IMR-90 (cell line): ENCODE results near the gene SHISA2. TPM values are rescaled to one million over a fixed set of nuclear protein-coding genes. Genes with fewer than 3 reads are reported as not detected.

ENCODE experiments used
- ATAC-seq: fragments of 200-7000 bp; cut with Tn5 transposase; 2 replicates; pipeline ENCODE4 v1.9.1; 2020; ENCODE audit warnings: low read depth, mild to moderate bottlenecking, moderate library complexity
- BruUV-seq: library from RNA; stranded (reverse); fragments of 400-500 nt; replicated peaks from 2 replicates; lab custom pipeline; 2021; lab: Mats Ljungman, UMichigan
- CTCF ChIA-PET: fragments of 300-600 bp; formaldehyde crosslinking; extraction: SDS; loops from one replicate; lab custom pipeline; 2021; ENCODE audit warnings: antibody characterized with exemption; lab: Yijun Ruan, JAX
- POLR2A ChIA-PET: fragments of 300-600 bp; sonication (Branson Sonifier 250); formaldehyde crosslinking; loops from one replicate; lab custom pipeline; 2022; ENCODE audit warnings: antibody characterized with exemption; ENCODE audit not compliant: unreplicated experiment; lab: Charles Lee
- DNase-seq: peaks from one replicate; pipeline ENCODE4 v3.0.0; 2013
- H2AFZ ChIP-seq: replicated peaks from 2 replicates; pipeline ENCODE3; 2013; ENCODE audit warnings: low read length, mild to moderate bottlenecking; ENCODE audit not compliant: poor library complexity
- H2AK5ac ChIP-seq: 2 replicates; pipeline ENCODE4 v1.6.1; 2013; ENCODE audit warnings: low read depth, low read length, inconsistent platforms
- H2AK9ac ChIP-seq: replicated peaks from 2 replicates; pipeline ENCODE3; 2013; ENCODE audit warnings: mild to moderate bottlenecking, low read depth, low read length, moderate library complexity; ENCODE audit not compliant: poor library complexity
- H2BK120ac ChIP-seq: 2 replicates; pipeline ENCODE4 v1.6.1; 2013; ENCODE audit warnings: low read depth, low read length, inconsistent platforms
- H2BK15ac ChIP-seq: 3 replicates; pipeline ENCODE4 v1.6.1; 2013; ENCODE audit warnings: low read depth, low read length, inconsistent platforms
- H2BK20ac ChIP-seq: 2 replicates; pipeline ENCODE4 v1.6.1; 2013; ENCODE audit warnings: low read depth, mild to moderate bottlenecking, inconsistent platforms, low read length, moderate library complexity
- H2BK5ac ChIP-seq: 2 replicates; pipeline ENCODE4 v1.6.1; 2013; ENCODE audit warnings: mild to moderate bottlenecking, low read depth, low read length, inconsistent platforms; ENCODE audit not compliant: poor library complexity, severe bottlenecking
- H3K14ac ChIP-seq: replicated peaks from 2 replicates; pipeline ENCODE4 v1.6.1; 2013; ENCODE audit warnings: low read depth, low read length, inconsistent platforms
- H3K18ac ChIP-seq: 2 replicates; pipeline ENCODE4 v1.6.1; 2013; ENCODE audit warnings: low read depth, low read length, control low read depth
- H3K23ac ChIP-seq: 2 replicates; pipeline ENCODE4 v1.6.1; 2013; ENCODE audit warnings: low read depth, low read length, inconsistent platforms
- H3K27ac ChIP-seq: 2 replicates; pipeline ENCODE4 v1.5.1; 2013; ENCODE audit warnings: mild to moderate bottlenecking, control low read depth, low read length; ENCODE audit not compliant: insufficient read depth
- H3K27me3 ChIP-seq: 2 replicates; pipeline ENCODE4 v1.6.1; 2013; ENCODE audit warnings: low read length; ENCODE audit not compliant: control insufficient read depth, insufficient read depth
- H3K36me3 ChIP-seq: 2 replicates; pipeline ENCODE4 v1.6.1; 2013; ENCODE audit warnings: low read length, mixed read lengths; ENCODE audit not compliant: control insufficient read depth, insufficient read depth
- H3K4ac ChIP-seq: 2 replicates; pipeline ENCODE4 v1.6.1; 2013; ENCODE audit warnings: low read depth, low read length, inconsistent platforms
- H3K4me1 ChIP-seq: 2 replicates; pipeline ENCODE4 v1.6.1; 2013; ENCODE audit warnings: low read length, mixed read lengths; ENCODE audit not compliant: control insufficient read depth, insufficient read depth
- H3K4me2 ChIP-seq: 2 replicates; pipeline ENCODE4 v1.6.1; 2013; ENCODE audit warnings: low read depth, mild to moderate bottlenecking, control low read depth, low read length, moderate library complexity
- H3K4me3 ChIP-seq: 2 replicates; pipeline ENCODE4 v1.5.1; 2013; ENCODE audit warnings: low read depth, mild to moderate bottlenecking, control low read depth, low read length, moderate library complexity; ENCODE audit not compliant: insufficient read depth
- H3K56ac ChIP-seq: 2 replicates; pipeline ENCODE4 v1.6.1; 2013; ENCODE audit warnings: low read length, inconsistent platforms; ENCODE audit not compliant: insufficient read depth; ENCODE audit errors: extremely low read depth
- H3K79me1 ChIP-seq, 2 experiments: 2 replicates each; pipeline ENCODE4 v1.6.1; 2013; ENCODE audit warnings: low read length in 2 of 2, inconsistent platforms in 1 of 2, low read depth in 1 of 2
- H3K9ac ChIP-seq: 2 replicates; pipeline ENCODE4 v1.6.1; 2013; ENCODE audit warnings: low read depth, low read length, control low read depth
- H3K9me1 ChIP-seq: 2 replicates; pipeline ENCODE4 v1.6.1; 2013; ENCODE audit warnings: low read length, inconsistent platforms; ENCODE audit not compliant: insufficient read depth
- H3K9me3 ChIP-seq: 2 replicates; pipeline ENCODE4 v1.6.1; 2013; ENCODE audit warnings: low read length; ENCODE audit not compliant: control insufficient read depth, insufficient read depth
- H4K20me1 ChIP-seq: 2 replicates; pipeline ENCODE4 v1.6.1; 2013; ENCODE audit warnings: low read length, inconsistent platforms; ENCODE audit not compliant: insufficient read depth
- H4K5ac ChIP-seq: 2 replicates; pipeline ENCODE4 v1.6.1; 2013; ENCODE audit warnings: mild to moderate bottlenecking, low read depth, low read length, control low read depth
- H4K8ac ChIP-seq, 2 experiments: 2 replicates each; pipeline ENCODE4 v1.6.1; 2013; ENCODE audit warnings: low read depth in 2 of 2, low read length in 2 of 2, control low read depth in 1 of 2, inconsistent platforms in 1 of 2
- H4K91ac ChIP-seq: 2 replicates; pipeline ENCODE4 v1.6.1; 2013; ENCODE audit warnings: low read depth, low read length, inconsistent platforms; ENCODE audit not compliant: insufficient read depth
- BHLHE40 ChIP-seq: fragments of 150-350 bp; IDR thresholded peaks from 2 replicates; pipeline ENCODE4 v1.6.1; 2016; ENCODE audit warnings: mild to moderate bottlenecking, low read depth, low read length
- CEBPB ChIP-seq: IDR thresholded peaks from 2 replicates; pipeline ENCODE4 v1.6.1; 2012; ENCODE audit warnings: low read depth, low read length, improper control_type of control experiment
- CHD1 ChIP-seq: IDR thresholded peaks from 2 replicates; pipeline ENCODE4 v1.6.1; 2012; ENCODE audit warnings: low read depth, low read length, improper control_type of control experiment
- FOS ChIP-seq: fragments of 150-350 bp; IDR thresholded peaks from 2 replicates; pipeline ENCODE4 v1.6.1; 2016; ENCODE audit warnings: low read depth, low read length
- MAFK ChIP-seq: IDR thresholded peaks from 2 replicates; pipeline ENCODE4 v1.6.1; 2012; ENCODE audit warnings: low read depth, low read length, improper control_type of control experiment
- MAZ ChIP-seq: IDR thresholded peaks from 2 replicates; pipeline ENCODE4 v1.6.1; 2012; ENCODE audit warnings: low read depth, mild to moderate bottlenecking, low read length, improper control_type of control experiment, moderate library complexity, borderline replicate concordance
- MXI1 ChIP-seq: IDR thresholded peaks from 2 replicates; pipeline ENCODE4 v1.6.1; 2012; ENCODE audit warnings: low read depth, mild to moderate bottlenecking, low read length, moderate library complexity, borderline replicate concordance
- NFE2L2 ChIP-seq: fragments of 150-350 bp; IDR thresholded peaks from 2 replicates; pipeline ENCODE4 v1.6.1; 2016; ENCODE audit warnings: low read depth, mild to moderate bottlenecking, low read length
- POLR2A ChIP-seq: IDR thresholded peaks from 2 replicates; pipeline ENCODE4 v1.6.1; 2012; ENCODE audit warnings: mild to moderate bottlenecking, low read depth, low read length
- RAD21 ChIP-seq: IDR thresholded peaks from 2 replicates; pipeline ENCODE4 v1.6.1; 2012; ENCODE audit warnings: low read length, improper control_type of control experiment
- RCOR1 ChIP-seq: IDR thresholded peaks from 2 replicates; pipeline ENCODE4 v1.6.1; 2012; ENCODE audit warnings: mild to moderate bottlenecking, low read length, improper control_type of control experiment; ENCODE audit not compliant: insufficient replicate concordance
- RFX5 ChIP-seq: IDR thresholded peaks from 2 replicates; pipeline ENCODE4 v1.8.0; 2012; ENCODE audit warnings: low read depth, mild to moderate bottlenecking, low read length, moderate library complexity
- SMC3 ChIP-seq: fragments of 150-350 bp; IDR thresholded peaks from 2 replicates; pipeline ENCODE4 v1.6.1; 2016; ENCODE audit warnings: low read depth, mild to moderate bottlenecking, antibody characterized with exemption, low read length, moderate library complexity
- WGBS, 2 experiments: methylation state at CpG; one replicate each; pipeline versions ENCODE4 v1.1.5 to v1.1.7; 2013; ENCODE audit warnings: missing lambda C conversion rate in 2 of 2; ENCODE audit not compliant: insufficient read length in 1 of 2; ENCODE audit errors: extremely low coverage in 2 of 2; 5-methylcytosine and 5-hydroxymethylcytosine counted together
- dilution Hi-C: fragments of 300-500 bp; cut with HindIII; formaldehyde crosslinking; loops from one replicate; pipeline ENCODE4 v1.14.3; 2018; ENCODE audit warnings: low sequenced_read_pairs; ENCODE audit not compliant: unreplicated experiment
- in situ Hi-C: fragments of 300-500 bp; cut with MboI; formaldehyde crosslinking; loops from 3 replicates; pipeline ENCODE4 v1.14.3; 2019; ENCODE audit warnings: low sequenced_read_pairs, inconsistent platforms, mixed read lengths
- intact Hi-C: fragments of 100-400 bp; cut with micrococcal nuclease; formaldehyde crosslinking; loops from 2 replicates; pipeline ENCODE4 v1.10.0; 2022
- polyA plus RNA-seq, 3 experiments: library from polyadenylated mRNA; depleted of rRNA; stranded (reverse); fragments of >200 nt; gene quantifications; 2 replicates each; pipeline ENCODE4 v1.2.3, GENCODE V29; 2012; ENCODE audit warnings: low replicate concordance in 1 of 3
- total RNA-seq: library from RNA; depleted of rRNA; stranded (reverse); fragments of >200 nt; gene quantifications from 2 replicates; pipeline ENCODE4 v1.2.3, GENCODE V29; 2012
- TF ChIP-seq, protein P1 (sequence below): fragments of 150-350 bp; IDR thresholded peaks from 2 replicates; pipeline ENCODE4 v1.6.1; 2017; ENCODE audit warnings: mild to moderate bottlenecking, antibody characterized with exemption, low read length, low read depth
- TF ChIP-seq, protein P2 (sequence below): fragments of 150-350 bp; IDR thresholded peaks from 2 replicates; pipeline ENCODE4 v1.6.1; 2016; ENCODE audit warnings: low read depth, mild to moderate bottlenecking, low read length, moderate library complexity, borderline replicate concordance
- TF ChIP-seq, protein P3 (sequence below): conservative IDR thresholded peaks from 2 replicates; pipeline ENCODE4 v1.5.1; 2012; ENCODE audit warnings: mild to moderate bottlenecking, low read depth, low read length, improper control_type of control experiment

Gene SHISA2
- total and polyA plus RNA-seq, 2 of the 4 experiments (the other 2 are of a cell fraction), result not detected

DNA sequence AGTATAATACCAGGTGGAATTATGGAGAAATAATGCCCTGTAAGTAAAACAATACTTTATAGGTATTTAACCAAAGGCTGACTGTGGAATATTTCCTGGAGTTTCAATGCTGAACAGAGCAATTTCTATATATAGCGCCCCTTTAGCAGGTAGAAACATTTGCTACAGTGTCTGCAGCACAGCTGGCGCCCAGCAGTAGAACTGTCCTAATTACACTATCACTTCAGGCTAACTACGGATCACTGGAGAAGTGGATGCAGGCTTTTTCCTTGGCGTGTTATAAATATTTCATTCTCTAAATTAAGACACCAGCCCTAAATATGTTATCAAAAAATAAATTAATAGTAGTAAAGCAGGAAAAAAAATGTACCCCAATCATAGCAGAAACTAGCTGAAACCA lies 3.1 kb downstream of the SHISA2 start:
- DNase-seq, result no peak
- H2BK15ac ChIP-seq, result no peak overlapping the region
- no peak overlapping the region for H2BK5ac ChIP-seq
- no peaks in the 10 kb centered on the region for H3K4me1 ChIP-seq
- ChIA-PET POLR2A (no interaction called here), CTCF (interaction anchor here (0.6 kb wide), 1 partner anchor 699 kb away, joined by 3 read pairs; no protein-coding TSS in a partner anchor)
- WGBS, 2 experiments, result no CpG with 5 or more reads among the region's 4 CpGs
- no peak for TF ChIP-seq CEBPB
- no peak for TF ChIP-seq FOS
- no peak for TF ChIP-seq MXI1
- TF ChIP-seq, protein P1, sequence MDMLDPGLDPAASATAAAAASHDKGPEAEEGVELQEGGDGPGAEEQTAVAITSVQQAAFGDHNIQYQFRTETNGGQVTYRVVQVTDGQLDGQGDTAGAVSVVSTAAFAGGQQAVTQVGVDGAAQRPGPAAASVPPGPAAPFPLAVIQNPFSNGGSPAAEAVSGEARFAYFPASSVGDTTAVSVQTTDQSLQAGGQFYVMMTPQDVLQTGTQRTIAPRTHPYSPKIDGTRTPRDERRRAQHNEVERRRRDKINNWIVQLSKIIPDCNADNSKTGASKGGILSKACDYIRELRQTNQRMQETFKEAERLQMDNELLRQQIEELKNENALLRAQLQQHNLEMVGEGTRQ, result no peak
- no peak for TF ChIP-seq NFE2L2
- no peak for TF ChIP-seq RFX5
- TF ChIP-seq POLR2A, result no peak
- TF ChIP-seq, protein P2, sequence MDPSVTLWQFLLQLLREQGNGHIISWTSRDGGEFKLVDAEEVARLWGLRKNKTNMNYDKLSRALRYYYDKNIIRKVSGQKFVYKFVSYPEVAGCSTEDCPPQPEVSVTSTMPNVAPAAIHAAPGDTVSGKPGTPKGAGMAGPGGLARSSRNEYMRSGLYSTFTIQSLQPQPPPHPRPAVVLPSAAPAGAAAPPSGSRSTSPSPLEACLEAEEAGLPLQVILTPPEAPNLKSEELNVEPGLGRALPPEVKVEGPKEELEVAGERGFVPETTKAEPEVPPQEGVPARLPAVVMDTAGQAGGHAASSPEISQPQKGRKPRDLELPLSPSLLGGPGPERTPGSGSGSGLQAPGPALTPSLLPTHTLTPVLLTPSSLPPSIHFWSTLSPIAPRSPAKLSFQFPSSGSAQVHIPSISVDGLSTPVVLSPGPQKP, result no peak
- TF ChIP-seq CHD1, result no peak
- TF ChIP-seq RCOR1, result no peak
- TF ChIP-seq MAZ, result no peak
- no peak for TF ChIP-seq SMC3
- TF ChIP-seq, protein P3, sequence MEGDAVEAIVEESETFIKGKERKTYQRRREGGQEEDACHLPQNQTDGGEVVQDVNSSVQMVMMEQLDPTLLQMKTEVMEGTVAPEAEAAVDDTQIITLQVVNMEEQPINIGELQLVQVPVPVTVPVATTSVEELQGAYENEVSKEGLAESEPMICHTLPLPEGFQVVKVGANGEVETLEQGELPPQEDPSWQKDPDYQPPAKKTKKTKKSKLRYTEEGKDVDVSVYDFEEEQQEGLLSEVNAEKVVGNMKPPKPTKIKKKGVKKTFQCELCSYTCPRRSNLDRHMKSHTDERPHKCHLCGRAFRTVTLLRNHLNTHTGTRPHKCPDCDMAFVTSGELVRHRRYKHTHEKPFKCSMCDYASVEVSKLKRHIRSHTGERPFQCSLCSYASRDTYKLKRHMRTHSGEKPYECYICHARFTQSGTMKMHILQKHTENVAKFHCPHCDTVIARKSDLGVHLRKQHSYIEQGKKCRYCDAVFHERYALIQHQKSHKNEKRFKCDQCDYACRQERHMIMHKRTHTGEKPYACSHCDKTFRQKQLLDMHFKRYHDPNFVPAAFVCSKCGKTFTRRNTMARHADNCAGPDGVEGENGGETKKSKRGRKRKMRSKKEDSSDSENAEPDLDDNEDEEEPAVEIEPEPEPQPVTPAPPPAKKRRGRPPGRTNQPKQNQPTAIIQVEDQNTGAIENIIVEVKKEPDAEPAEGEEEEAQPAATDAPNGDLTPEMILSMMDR, result no peak
- TF ChIP-seq RAD21, result no peak
- no peak for TF ChIP-seq MAFK
- TF ChIP-seq BHLHE40, result no peak
- dilution Hi-C loops, result no loop called here
- no peak overlapping the region for H2AFZ ChIP-seq
- no peak overlapping the region for H3K4ac ChIP-seq
- no peak overlapping the region for H3K27ac ChIP-seq
- intact Hi-C loops, result no loop called here
- in situ Hi-C loops, result no loop called here
- H3K4me2 ChIP-seq, result no peak overlapping the region
- H2AK9ac ChIP-seq, result no peak overlapping the region
- no peak overlapping the region for H3K56ac ChIP-seq
- no peak overlapping the region for H4K91ac ChIP-seq
- no peak overlapping the region for H4K5ac ChIP-seq
- no peak overlapping the region for H2BK120ac ChIP-seq
- no peak for ATAC-seq
- H3K23ac ChIP-seq, result no peak overlapping the region
- peaks cover 43% of the 10 kb centered on the region for H3K27me3 ChIP-seq
- H2BK20ac ChIP-seq, result no peak overlapping the region
- H4K20me1 ChIP-seq, result no peaks in the 10 kb centered on the region
- H3K36me3 ChIP-seq, result no peaks in the 10 kb centered on the region
- H3K9me3 ChIP-seq, result no peaks in the 10 kb centered on the region; the same call in 1 of the 2 replicates
- no peaks in the 10 kb centered on the region for H3K9me1 ChIP-seq
- H3K14ac ChIP-seq, result no peak overlapping the region
- no peak overlapping the region for H4K8ac ChIP-seq
- H3K4me3 ChIP-seq, result no peak overlapping the region
- no peak overlapping the region for H2AK5ac ChIP-seq
- H3K18ac ChIP-seq, result no peak overlapping the region
- no TSS peak for BruUV-seq
- H3K79me1 ChIP-seq, result no peaks in the 10 kb centered on the region
- H3K9ac ChIP-seq, result no peak overlapping the region
